LHCN-M2 (cell line): Measurements from ENCODE around the gene SGPL1. TPM values are rescaled to one million over a fixed set of nuclear protein-coding genes. Genes with fewer than 3 reads are reported as not detected.
"Not testable (repeated sequence)": the region's sequence is repeated elsewhere in the genome, so short reads cannot be mapped to it uniquely, and the experiment has no call there.

Source experiments
- DNase-seq: peaks from one replicate; pipeline ENCODE4 v3.0.0-alpha.2; 2012; ENCODE audit warnings: low read depth
- total RNA-seq: library from RNA; depleted of rRNA; stranded (reverse); fragments of >200 nt; gene quantifications from 2 replicates; pipeline ENCODE4 v1.2.3, GENCODE V29; 2014

The SGPL1 gene
- total RNA-seq, 1 experiment from 2014 or later: 25.2 TPM

DNA sequence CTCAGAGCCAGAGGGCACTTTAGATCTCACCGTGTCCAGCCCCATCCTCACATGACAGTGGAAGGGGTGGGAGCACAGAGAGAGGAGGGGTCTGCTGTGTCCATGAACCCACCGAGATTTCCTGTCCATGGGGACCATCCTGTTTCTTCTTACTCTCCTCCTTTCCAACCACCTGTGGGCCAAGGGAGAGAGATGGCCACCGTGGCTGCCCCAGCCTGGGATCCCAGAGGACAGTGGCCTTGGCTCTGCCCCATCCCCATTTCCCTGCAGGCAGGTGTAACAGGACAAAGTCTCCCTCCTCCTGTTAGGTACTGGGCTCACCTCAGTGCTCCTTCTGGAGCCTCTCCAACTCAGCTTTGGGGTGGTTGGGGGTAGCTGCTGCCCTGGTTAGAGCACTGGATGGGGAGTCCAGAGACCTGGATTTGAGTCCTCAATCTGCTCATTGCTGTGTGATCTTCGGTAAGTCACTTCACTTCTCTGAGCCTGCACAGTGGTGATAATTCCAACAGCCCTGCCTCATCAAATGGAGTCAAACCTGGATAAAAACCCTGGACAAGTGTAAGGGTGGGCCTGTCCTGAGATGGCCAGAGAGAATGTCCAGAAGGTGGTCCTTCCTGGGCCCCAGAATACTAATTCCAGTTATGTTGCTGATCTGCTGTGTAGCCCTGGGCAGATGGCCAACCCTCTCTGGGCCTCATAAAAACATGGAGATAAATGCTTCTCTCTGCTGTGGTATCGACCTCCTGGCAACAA is 90.5 kb downstream of the SGPL1 start:
- no peak for DNase-seq

DNA sequence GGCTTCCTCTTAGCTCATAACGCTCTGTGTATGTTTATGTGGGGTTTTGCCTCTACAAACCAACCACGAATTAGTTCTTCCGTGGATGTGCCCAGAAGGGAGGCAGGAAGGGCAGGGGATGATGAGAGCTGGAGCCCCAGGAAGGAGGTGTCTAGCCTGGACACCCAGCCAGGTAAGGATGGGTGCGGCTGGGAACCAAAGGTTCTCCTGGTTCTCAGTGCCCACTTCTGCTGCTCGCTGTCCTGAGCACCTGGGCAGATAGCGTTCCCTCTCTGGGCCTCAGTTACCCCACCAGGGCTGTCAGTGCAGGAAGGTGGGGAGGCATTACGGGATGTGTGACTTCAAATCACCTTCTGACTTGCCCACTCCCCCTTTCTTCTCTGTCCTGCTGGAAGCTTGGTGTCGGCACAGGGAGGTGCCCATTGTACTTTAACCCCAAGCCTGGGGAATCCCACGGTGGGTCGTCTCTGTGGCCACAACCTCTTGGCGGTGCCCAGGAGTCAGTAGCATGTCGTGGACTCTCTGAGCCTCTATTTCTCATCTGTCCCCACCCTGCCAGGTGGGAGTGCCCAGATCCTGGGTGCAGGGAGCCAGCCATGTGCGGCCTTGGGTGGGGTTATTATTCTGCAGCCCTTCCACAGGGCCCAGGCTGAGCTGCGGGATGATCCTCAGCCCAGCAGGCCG is 91.3 kb downstream of the SGPL1 start:
- no peak for DNase-seq

DNA sequence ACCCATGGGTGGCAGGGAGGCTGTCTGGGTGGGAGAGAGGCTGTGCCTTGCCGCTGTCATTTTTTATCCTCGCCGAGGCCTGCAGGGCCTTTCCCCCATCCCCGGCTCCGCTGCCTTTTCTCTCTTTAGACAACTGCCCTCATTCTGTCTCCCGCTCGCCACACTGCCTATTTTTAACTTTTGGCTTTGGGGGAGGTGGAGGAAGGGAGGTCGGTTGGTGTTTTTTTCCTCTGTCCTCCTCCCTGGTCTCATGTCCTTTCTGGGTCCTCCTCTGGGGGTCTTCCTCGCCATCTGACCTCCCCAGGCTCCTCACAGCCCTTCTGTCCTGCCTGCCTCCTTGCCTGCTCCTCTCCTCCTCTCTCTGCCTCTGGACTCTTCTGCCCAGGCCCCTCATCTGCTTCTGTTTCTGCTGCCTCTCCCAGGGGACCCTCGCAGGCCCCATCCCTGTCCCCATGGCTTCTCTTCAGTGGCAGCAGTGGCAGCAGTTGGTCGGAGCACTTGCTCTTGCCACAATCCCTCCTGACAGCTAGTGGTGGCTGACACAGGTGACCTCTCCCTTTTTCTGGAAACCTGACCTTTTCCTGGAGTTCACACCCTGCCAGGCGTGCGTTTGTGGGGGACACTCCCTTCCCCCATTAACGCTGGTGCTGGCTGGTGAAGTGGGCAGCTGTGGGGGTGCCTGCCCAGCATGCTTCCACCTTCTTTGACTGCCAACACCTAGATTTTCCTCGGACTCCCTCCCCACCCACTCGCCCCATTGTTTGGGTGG is 92.1 kb downstream of the SGPL1 start:
- no peak for DNase-seq

DNA sequence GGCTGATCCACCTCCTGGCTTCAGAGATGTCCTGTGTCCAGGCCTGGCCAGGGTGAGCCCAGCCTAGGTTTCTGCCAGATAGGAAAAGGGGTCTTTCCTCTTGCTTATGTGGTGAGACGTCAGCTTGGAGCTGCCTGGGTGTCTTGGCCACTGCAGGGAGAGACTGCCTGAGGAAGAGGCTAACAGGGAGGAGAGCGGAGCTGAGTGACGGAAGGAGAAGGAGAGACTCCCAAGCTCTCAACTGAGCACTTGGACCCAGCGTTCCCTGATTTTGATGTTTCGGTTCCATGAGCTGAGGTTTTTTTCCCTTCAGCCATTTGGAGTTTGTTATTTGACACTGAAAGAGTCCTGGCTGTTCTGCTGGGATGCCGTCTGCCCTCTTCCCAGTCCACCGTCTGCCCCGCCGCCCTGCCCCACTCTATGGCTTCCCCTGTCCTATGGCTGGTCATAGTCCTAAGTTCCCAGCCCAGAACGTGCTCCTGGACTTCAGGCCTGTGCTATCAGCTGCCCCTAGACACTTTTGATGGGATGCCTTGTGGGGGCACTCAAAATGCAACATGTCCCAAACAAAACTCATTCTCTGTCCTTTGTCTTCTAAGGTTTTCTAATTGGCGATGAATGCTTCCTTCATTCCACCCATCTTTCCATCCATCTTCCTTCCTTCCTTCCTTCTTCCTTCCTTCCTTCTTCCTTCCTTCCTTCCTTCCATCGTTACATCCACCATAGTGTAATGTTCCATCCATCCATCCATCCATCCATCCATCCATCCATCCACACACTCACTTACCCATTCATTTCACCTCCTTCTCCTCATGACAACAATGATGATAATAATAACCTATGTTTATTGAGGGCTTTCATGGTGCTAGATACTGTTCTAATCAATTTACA is 92.9 kb downstream of the SGPL1 start:
- no peak for DNase-seq

DNA sequence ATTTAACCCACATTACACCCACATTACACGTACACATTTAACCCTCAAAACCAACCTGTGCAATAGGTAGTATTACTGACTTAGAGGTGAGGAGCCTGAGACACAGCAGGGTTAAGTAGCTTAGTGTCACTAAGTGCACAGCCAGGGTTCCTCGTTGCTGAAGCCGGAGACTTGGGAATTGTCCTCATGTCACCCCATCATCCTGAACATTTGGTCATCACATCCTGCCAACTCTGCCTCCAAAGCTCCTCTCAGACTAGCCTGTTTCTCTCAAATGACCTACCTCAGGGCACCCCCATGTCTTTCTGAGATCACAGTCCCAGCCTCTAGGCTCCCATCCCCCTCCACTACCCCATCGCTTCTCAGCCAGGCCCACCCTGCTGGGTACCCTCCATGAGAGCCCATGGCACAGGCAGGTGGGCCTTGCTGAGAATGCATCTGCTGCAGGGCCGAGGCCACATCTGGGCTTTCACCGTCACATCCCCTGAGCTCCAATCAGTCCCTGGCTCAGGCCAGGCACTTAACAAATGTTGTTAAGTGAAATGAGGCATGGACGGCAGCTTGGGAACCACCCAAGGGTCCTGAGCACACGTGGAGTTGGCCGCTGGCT is 93.7 kb downstream of the SGPL1 start:
- DNase-seq: no peak

DNA sequence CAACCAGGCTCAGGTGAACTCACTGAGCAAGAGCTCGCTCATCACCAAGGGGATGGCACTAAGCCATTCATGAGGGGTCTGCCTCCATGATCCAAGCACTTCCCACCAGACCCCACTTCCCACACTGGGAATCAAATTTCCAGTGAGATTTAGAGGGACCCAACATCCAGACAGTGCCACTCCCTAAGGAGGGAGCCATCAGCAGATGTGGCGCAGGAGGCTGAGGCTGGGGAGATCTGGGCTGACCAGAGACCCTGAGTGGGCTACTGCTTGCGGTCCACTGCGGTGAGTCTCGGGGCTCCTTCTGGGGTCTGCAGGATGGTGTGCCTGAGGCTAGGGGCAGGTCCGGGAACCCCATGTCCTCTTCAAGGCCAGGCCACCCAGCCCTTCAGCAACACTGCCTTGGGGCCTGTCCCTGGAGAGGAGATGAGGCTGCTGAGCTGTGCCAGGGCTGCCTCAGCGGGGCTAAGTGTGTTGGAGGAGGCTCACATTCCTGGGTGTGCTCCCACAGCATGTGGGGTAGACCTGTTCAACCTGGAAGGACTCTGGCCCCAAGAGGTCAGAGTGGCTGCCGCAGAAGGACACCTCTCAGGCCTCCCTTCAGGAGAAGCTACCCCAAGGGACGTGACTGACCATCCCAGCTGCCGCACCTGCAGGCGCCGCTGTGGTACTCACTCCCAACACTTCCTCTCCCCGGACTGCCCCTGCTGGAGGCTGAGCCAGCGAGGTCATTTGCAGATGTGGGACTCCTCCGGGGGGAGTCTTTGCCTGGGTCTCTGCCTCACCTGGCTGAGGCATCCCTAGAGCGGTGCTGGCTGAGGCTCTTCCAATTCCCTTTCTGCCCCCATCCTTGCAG is 95.0 kb downstream of the SGPL1 start:
- no peak for DNase-seq

DNA sequence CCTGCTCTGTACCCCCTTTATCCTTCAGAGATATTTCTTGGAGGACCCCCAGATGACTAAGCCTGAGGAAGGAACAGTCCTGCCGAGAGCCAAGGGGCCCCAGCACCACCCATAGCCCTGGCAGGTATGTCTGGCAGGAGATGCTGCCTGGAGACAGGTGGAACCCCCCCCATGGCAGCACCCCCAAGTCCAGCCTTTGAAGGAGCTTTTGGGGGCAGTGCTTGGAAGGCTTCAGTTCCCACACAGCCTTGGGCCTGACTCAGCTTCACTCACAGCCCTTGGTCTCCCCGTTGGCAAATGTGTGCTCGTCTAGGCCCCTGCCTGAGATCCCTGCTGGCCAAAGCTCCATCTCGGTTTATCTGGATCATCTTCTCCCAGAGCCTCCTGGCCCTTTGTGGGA is 95.6 kb downstream of the SGPL1 start:
- no peak for DNase-seq

DNA sequence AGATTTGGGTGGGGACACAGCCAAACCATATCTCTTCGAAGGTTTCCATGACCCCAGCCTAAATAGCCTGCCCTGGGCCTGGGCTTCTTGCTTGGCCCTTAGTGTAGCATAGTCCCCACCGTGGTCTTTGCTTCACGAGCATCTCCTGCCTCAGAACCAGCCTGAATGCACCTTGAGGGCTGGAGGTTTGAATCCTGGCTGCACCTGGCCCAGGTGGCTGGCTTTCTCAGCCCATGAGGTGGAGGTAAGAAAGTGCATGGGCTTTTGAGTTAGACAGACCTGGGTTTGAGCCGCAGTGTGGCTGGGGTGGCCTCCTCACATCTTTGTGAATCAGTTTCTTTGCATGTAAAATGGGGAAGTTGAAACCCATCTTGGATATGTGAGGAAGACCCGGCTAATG is 96.8 kb downstream of the SGPL1 start:
- DNase-seq: no peak

DNA sequence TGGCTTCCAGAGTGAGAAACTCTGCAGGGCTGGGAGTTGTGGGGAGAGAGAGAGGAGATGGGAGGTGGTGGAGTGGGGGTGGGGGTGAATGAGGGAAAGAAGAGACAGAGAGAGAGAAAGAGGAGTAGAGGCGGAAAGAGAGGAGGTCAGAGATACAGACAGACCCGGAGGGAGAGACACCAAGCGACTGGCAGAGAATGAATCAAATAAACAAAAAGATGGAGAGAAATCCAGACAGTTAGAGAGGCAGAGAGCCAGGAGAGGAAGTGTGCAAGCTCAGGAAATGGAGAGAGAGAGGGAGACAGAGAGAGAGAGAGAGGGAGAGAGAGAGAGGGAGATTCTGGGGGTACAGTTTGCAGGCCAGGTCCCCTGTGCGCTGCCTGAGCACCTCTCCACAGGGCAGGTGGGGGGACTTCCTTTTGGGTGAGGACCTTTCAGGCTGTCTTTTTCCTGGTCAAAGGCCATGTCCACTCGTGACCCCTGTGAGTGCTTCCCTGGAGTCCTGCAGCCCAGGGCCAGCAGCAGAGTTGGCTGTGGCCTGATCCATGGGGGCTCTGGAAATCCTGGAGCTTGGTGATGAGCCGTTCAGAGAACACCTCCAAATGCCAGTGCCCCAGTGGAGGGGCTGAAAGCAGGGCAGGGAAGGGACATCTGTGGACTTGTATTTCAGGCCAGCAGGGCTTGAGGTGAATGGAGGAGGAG is 97.6 kb downstream of the SGPL1 start:
- no peak for DNase-seq

DNA sequence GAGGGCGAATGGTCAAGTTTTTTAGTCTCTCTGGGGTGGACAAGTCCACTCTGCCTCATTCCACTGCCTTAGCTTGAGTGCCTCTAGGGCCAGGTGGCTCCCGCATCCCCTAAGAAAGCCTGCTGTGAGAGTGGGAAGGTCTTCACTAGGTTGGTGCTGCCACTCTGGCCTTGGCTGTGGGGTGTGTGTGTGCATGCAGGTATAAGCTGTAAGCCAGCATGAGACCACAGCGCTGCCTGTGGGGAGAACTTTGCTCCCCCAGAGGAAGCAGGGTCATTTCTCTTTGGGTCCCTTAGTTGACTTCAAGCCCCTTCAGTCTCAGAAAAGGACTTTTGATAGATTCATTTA is 98.1 kb downstream of the SGPL1 start:
- no peak for DNase-seq

DNA sequence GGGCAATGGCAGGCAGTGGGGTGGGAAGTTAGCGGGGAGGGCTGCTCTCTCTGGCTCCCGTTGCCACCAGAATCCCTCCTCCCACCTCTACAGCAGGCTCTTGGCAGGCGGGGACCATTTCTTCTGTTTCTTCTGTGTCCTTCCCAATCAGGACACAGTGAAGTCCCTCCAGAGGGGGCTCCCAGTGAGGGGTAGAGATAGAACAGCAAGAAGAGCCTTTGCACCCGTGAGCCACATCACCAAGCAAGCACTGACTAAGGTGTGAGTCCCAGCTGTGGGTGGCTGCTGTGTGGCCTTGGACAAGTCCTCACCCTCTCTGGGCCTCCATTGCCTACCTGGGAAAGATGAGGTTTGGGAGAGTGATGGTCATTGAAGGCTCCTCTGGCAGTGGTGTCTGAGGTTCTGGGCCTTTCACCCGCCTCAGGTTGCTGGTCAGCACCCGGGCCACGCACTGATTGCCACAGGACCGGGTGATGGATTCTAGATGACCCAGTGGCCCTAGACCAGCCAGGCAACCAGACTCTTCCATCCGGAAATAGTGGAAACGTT is 98.6 kb downstream of the SGPL1 start:
- no peak for DNase-seq

DNA sequence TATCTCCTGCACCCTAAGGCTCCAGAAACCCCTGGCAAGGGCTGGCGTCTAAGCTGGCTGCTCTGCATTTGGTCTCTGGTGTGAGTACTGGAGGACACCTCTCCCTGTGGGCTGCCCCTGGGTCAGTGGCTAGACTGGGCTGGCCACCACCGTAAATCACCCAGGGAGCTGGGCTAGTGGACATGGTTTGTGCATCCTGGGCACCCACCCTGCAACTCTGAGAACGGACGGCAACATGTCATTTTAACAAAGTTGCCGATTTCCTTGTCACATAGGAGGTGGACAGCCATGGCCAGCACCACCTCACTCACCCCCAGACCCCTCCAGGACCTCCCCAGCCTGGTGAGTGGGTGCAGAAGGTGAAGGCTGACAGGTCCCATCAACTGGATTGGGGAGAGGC is 99.5 kb downstream of the SGPL1 start:
- DNase-seq: no peak

DNA sequence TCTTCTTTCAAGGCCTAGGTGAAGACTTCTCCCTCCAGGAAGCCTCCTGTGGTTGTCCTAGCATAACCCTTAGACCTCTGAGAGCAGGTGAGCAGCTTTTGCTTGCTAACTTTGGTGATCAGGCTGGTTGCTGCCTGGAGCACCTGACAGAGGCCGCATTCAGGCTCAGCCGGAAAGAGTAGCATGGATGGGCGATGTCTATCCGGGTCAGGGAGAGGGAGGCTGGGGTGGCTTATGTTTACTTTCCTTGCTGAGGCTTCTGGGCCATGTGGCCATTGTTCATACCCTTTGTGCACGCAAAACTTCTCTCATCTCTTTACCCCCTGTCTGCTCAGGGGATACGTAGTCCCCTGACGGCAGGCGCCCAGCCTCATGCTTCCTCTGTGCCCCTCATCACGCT is 100.1 kb downstream of the SGPL1 start:
- DNase-seq: no peak

DNA sequence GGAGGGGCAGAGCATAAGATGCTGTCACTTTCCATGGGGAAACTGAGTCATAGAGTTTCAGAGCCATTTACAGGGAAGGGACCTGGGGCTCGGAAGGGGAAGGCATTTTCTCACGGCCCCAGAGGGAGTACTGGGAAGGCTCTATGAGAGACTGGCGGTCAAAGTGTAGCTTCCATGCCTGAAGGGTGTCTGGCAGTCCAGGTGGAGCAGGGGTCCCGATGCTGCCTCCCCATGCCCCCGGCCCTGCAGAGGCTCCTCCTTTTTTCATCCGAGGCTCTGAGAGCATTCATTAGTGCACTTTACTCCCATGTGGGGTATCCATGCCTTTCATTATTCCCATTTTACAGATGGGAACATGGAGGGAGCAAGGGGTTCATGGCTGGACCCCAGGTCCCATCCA is 100.5 kb downstream of the SGPL1 start:
- no peak for DNase-seq

DNA sequence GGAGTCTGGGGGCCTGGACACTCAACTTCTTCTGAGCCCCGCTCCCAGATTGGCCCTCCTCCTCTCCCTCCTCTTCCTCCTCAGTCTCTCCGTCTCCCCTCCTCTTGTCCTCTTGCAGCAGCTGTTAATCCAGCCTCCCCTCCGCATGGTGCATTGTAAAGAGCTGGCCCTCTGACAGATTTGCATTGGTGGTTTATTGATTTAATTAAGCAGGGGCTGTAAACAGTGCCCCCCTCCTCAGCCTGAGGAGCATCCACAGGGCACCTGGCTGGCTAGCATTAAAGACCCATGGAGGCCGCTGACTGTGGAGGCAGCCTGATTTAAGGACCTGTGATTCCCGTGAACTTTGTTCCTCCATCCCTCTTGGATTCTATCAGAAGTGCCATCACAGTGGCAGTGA is 101.5 kb downstream of the SGPL1 start:
- no peak for DNase-seq

DNA sequence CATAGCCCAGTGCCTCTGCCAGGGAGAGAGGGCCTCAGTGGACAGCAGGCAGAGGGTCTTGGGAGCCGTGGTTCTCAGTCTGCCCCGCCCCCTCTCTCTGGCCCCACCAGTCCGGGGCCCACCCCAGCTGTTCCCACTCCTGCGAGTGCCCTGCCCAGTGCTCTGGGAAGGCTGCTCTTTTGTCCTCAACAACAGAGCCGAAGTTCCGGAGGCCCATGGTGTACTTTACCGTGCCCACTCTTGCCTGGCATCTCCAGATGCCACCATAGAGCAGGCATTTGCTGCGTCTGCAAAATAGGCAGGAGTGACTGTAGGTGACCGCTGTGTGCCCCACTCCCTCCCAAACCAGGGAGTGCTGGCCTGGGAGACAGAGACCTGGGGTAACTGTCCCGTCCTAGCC is 101.9 kb downstream of the SGPL1 start:
- DNase-seq: no peak

DNA sequence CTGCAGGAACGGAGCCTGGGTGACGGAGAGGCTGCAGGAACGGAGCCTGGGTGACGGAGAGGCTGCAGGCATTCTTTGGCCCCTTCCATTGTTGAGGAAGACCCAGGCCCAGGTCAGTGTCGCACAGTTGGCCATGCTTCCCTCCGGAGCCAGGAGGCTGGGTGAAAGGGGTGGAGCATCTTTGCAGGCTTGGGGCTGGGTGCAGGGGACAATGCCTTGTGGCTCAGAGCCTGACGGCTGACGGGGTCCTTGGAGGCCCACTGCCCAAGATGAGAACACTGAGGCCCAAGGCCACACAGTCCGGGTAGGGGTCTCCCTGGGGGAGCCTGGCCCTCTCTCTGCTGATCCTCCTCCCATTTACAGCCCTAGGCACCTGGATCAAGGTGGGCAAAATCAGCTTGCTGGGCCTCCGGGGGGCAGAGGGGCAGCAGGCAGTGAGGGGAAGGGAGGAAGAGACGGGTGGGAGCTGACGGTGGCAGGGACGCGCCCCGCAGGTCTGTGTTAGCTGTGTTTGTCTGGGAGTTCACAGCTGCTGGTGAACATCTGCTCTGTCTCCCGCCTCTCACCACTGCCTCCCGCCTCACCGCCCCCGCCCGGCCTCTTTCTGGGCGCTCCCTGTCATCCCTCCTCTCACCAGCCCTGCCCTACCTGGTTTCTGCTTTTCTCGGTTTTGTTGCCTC is 103.2 kb downstream of the SGPL1 start:
- no peak for DNase-seq

DNA sequence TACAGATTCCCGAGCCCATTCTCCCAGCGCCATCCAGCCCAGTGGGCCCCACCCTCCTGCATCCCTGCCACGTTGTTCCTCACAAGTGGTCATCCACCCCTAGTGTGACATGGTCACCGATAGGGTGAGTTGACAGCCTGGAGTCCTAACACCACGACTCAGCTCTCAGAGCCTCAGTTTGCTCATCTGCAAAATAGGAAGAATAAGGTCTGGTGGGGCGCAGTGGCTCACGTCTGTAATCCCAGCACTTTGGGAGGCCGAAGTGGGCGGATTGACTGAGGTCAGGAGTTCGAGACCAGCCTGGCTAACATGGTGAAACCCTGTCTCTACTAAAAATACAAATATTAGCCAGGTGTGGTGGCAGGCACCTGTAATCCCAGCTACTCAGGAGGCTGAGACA is 104.2 kb downstream of the SGPL1 start:
- not testable (repeated sequence) for DNase-seq

DNA sequence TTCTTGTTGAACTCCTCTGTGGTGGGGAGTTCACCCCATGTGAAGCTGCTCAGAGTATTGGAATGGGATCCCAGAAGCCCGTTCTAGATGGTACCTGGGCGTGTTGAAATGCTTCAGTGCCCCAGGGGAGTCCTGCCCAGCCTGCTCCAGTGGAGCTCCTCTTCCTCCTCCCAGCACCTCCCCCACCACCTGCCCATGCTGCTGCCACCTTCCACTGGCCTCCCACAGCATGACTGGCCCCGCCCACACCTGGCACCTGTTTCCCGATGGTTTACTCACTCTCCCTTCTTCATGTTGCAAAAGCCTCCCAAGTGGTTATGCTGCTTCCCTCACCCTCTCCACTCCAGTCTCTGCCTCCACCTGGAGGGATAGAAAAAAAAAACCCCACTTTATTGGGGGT is 104.8 kb downstream of the SGPL1 start:
- DNase-seq: no peak
